Transverse colon (tissue), 4 donors: ENCODE data around the gene SLK. TPM values are rescaled to one million over a fixed set of nuclear protein-coding genes. Genes with fewer than 3 reads are reported as not detected.

Source experiments
- DNase-seq: peaks from one replicate; pipeline ENCODE4 v3.0.0-alpha.2; 2019
- H3K27ac ChIP-seq, 4 donors: fragments of 200-600 bp; sonication (generic); 2 replicates each; pipeline ENCODE4 v1.5.1; 2016 to 2018; ENCODE audit warnings: inconsistent platforms in 4 of 4
- H3K27me3 ChIP-seq: fragments of 200-600 bp; sonication (generic); 2 replicates; pipeline ENCODE4 v1.5.1; 2017; ENCODE audit warnings: inconsistent platforms
- H3K36me3 ChIP-seq, 4 donors: fragments of 200-600 bp; sonication (generic); 2 replicates each; pipeline ENCODE4 v1.5.1; 2017 to 2019; ENCODE audit warnings: inconsistent platforms in 4 of 4
- H3K4me1 ChIP-seq, 4 donors: fragments of 200-600 bp; sonication (generic); 2 replicates each; pipeline ENCODE4 v1.5.1; 2017 to 2020; ENCODE audit warnings: inconsistent platforms in 4 of 4
- H3K4me3 ChIP-seq, 4 donors: fragments of 200-600 bp; sonication (generic); 1 replicate in 1 of 4; 2 replicates in 3 of 4; pipeline versions ENCODE4 v1.5.1 to v1.6.1; 2017 to 2019; ENCODE audit warnings: inconsistent platforms in 4 of 4
- H3K9me3 ChIP-seq, 2 donors: fragments of 200-600 bp; sonication (generic); 2 replicates each; pipeline ENCODE4 v1.5.1; 2017 to 2019; ENCODE audit warnings: inconsistent platforms in 2 of 2
- EP300 ChIP-seq: sonication (generic); formaldehyde crosslinking; IDR thresholded peaks from one replicate; pipeline ENCODE4 v1.6.1; 2017; ENCODE audit warnings: antibody characterized with exemption, low read depth
- POLR2A ChIP-seq: fragments of 450-650 bp; IDR thresholded peaks from one replicate; pipeline ENCODE4 v1.6.1; 2016; ENCODE audit warnings: antibody characterized with exemption, mild to moderate bottlenecking, moderate library complexity
- POLR2AphosphoS5 ChIP-seq, 3 donors: sonication (generic); formaldehyde crosslinking; IDR thresholded peaks; one replicate each; pipeline ENCODE4 v1.6.1; 2016; ENCODE audit warnings: antibody characterized with exemption in 3 of 3
- WGBS, 2 donors: methylation state at CpG; one replicate each; pipeline ENCODE4 v1.1.5; 2018; ENCODE audit warnings: low coverage in 1 of 2; 5-methylcytosine and 5-hydroxymethylcytosine counted together
- in situ Hi-C, 4 donors: fragments of 200-750 bp; cut with MboI; loops; one replicate each; pipeline versions ENCODE4 v1.15.0 to v1.15.1; 2017; ENCODE audit warnings: low sequenced_read_pairs in 3 of 4, low pct_ligation_motif_present in 1 of 4, low pct_unique_long_range_greater_than_20kb in 1 of 4
- intact Hi-C: fragments of 100-400 bp; cut with DNase I; formaldehyde crosslinking; loops from one replicate; pipeline ENCODE4 v1.15.1; 2023; ENCODE audit warnings: low total_unique reads
- total RNA-seq, 4 donors: library from RNA; depleted of rRNA; stranded (reverse); fragments of >200 nt; gene quantifications; one replicate each; pipeline ENCODE4 v1.1.0, GENCODE V29; 2016
- TF ChIP-seq, protein P1 (sequence below), 5 experiments: fragments of 200-600 bp in 3 of 5; fragments of 450-650 bp in 2 of 5; sonication (generic) in 3 of 5; IDR thresholded peaks; 1 replicate in 2 of 5; 2 replicates in 3 of 5; pipeline ENCODE4 v1.5.1; 2016 to 2017; ENCODE audit warnings: antibody characterized with exemption in 5 of 5, inconsistent platforms in 3 of 5, mild to moderate bottlenecking in 2 of 5, moderate library complexity in 1 of 5

SLK gene
- total RNA-seq, 4 donors from 2014 or later: 33.2 to 76.4 (median 55.7) TPM

- peaks cover 0 to 39% (median 19%) of the 10 kb centered on the region in 4 donors for H3K4me1 ChIP-seq
- WGBS, 2 donors: 57 to 75% methylated on average over 4 to 8 of the region's 8 CpGs
- intact Hi-C loops: no loop called here
- no peaks in the 10 kb centered on the region for H3K27me3 ChIP-seq
- no peaks in the 10 kb centered on the region for H3K36me3 ChIP-seq
- no peak overlapping the region for H3K27ac ChIP-seq
- no peak for DNase-seq
- no peak overlapping the region for H3K4me3 ChIP-seq
- no peak for TF ChIP-seq POLR2AphosphoS5 (IDR thresholded peaks at IDR 0.05)
- TF ChIP-seq, protein P1, sequence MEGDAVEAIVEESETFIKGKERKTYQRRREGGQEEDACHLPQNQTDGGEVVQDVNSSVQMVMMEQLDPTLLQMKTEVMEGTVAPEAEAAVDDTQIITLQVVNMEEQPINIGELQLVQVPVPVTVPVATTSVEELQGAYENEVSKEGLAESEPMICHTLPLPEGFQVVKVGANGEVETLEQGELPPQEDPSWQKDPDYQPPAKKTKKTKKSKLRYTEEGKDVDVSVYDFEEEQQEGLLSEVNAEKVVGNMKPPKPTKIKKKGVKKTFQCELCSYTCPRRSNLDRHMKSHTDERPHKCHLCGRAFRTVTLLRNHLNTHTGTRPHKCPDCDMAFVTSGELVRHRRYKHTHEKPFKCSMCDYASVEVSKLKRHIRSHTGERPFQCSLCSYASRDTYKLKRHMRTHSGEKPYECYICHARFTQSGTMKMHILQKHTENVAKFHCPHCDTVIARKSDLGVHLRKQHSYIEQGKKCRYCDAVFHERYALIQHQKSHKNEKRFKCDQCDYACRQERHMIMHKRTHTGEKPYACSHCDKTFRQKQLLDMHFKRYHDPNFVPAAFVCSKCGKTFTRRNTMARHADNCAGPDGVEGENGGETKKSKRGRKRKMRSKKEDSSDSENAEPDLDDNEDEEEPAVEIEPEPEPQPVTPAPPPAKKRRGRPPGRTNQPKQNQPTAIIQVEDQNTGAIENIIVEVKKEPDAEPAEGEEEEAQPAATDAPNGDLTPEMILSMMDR (IDR thresholded peaks at IDR 0.05): no peak
- H3K9me3 ChIP-seq: no peaks in the 10 kb centered on the region
- in situ Hi-C loops: no loop called here
Measured at GRCh38 chr10:104054430-104054829, 87.5 kb downstream of the SLK start.

- no peaks in the 10 kb centered on the region for H3K36me3 ChIP-seq
- H3K9me3 ChIP-seq: no peaks in the 10 kb centered on the region
- no peak overlapping the region for H3K27ac ChIP-seq
- 81 to 100% methylated on average over 1 to 14 of the region's 14 CpGs for WGBS, 2 donors
- no peak for TF ChIP-seq POLR2A
- TF ChIP-seq EP300: no peak
- TF ChIP-seq POLR2AphosphoS5 (IDR thresholded peaks at IDR 0.05): no peak
- TF ChIP-seq, protein P1 (IDR thresholded peaks at IDR 0.05): no peak
- peaks cover 0 to 18% (median 11%) of the 10 kb centered on the region in 4 donors for H3K4me1 ChIP-seq
- H3K27me3 ChIP-seq: no peaks in the 10 kb centered on the region
- no peak overlapping the region for H3K4me3 ChIP-seq
- intact Hi-C loops: no loop called here
- no peak for DNase-seq
- in situ Hi-C loops: no loop called here
Measured at GRCh38 chr10:104056619-104057273, 89.8 kb downstream of the SLK start.

DNA sequence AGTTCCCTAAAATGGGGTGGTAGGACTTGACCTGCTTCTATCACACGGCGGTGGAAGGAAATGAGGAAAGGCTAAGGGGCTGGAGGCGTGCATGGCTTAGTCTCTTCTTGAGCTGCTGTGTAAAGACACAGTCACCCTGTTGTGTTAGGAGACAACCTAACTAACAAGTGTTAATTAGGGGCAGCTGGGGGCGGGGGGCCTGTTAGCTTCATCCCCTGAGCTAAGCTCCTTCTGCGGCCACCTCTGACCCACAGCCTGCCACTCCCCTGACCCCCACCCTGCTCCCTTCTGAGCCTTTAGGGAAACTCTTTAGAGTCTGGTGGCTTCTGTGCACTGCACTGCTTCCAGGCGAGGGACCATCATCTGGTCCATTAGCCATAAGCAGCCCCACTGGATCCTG lies 90.8 kb downstream of the SLK start:
- TF ChIP-seq EP300: no peak
- TF ChIP-seq POLR2A: no peak
- H3K4me3 ChIP-seq: no peak overlapping the region
- in situ Hi-C loops: no loop called here
- no peak overlapping the region for H3K27ac ChIP-seq
- 75 to 80% methylated on average over 1 to 6 of the region's 6 CpGs for WGBS, 2 donors
- no peaks in the 10 kb centered on the region for H3K36me3 ChIP-seq
- peaks cover 0 to 10% (median 6%) of the 10 kb centered on the region in 4 donors for H3K4me1 ChIP-seq
- H3K27me3 ChIP-seq: no peaks in the 10 kb centered on the region
- H3K9me3 ChIP-seq: no peaks in the 10 kb centered on the region
- intact Hi-C loops: no loop called here
- DNase-seq: no peak

GRCh38 chr10:104059364-104059763 lies 92.4 kb downstream of the SLK start:
- 68 to 76% methylated on average over 3 to 4 of the region's 4 CpGs for WGBS, 2 donors
- intact Hi-C loops: no loop called here
- no peak for DNase-seq

More at GRCh38 chr10:104059364-104059763, 92.4 kb downstream of the SLK start:
- Histone ChIP-seq H3K27ac (no peak overlapping the region), H3K4me1 (no peaks in the 10 kb centered on the region), H3K36me3 (no peaks in the 10 kb centered on the region), H3K9me3 (no peaks in the 10 kb centered on the region), H3K27me3 (no peaks in the 10 kb centered on the region), H3K4me3 (no peak overlapping the region)
- in situ Hi-C loops: no loop called here
- TF ChIP-seq, protein P1 (IDR thresholded peaks at IDR 0.05): no peak
- TF ChIP-seq POLR2A (no peak), POLR2AphosphoS5 (IDR thresholded peaks at IDR 0.05) (no peak), EP300 (no peak)
